VCaP (cell line): ENCODE data around the gene KRT79.
"Not testable (repeated sequence)": the region's sequence is repeated elsewhere in the genome, so short reads cannot be mapped to it uniquely, and the experiment has no call there.

Source experiments
- H3K27ac ChIP-seq: fragments of 450-650 bp; 2 replicates; pipeline ENCODE4 v1.5.1; 2017
- TF ChIP-seq, protein P1 (sequence below): fragments of 450-650 bp; conservative IDR thresholded peaks from 2 replicates; pipeline ENCODE4 v1.5.1; 2017; ENCODE audit warnings: mild to moderate bottlenecking, moderate library complexity

The KRT79 gene

DNA sequence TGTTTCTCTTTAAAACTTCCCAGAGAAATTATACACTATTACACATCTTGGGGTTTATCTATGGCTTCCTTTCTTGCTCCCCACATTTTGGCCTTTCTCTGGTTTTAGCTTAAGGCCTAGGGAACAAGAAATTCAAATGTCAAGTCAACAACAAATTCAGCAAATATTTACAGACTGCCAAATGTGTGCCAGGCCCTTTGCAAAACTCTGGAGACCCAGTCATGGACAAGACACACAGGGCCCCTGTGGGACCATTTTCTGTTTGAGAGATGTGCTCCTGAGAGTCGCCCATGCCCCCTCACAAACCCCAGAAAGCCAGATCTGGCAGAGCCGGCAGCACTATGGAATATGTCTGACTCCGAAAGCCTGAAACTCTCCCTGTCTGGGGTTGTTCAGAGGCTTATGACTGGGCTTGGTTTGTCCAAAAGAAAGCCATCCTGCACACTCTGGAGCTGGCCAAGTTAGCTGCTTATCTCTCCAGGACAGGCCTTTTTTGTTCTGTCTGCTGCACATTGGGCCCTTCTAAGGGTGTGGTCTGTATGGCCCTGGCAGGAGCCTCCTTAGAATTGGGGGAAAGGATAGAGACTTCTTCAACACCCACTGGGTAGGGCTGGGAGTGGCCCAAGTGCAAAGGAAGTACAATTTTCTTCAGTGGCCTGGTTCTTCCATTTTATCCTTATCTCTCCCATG lies 37.1 kb downstream of the KRT79 start:
- H3K27ac ChIP-seq, result no peak overlapping the region
- TF ChIP-seq, protein P1, sequence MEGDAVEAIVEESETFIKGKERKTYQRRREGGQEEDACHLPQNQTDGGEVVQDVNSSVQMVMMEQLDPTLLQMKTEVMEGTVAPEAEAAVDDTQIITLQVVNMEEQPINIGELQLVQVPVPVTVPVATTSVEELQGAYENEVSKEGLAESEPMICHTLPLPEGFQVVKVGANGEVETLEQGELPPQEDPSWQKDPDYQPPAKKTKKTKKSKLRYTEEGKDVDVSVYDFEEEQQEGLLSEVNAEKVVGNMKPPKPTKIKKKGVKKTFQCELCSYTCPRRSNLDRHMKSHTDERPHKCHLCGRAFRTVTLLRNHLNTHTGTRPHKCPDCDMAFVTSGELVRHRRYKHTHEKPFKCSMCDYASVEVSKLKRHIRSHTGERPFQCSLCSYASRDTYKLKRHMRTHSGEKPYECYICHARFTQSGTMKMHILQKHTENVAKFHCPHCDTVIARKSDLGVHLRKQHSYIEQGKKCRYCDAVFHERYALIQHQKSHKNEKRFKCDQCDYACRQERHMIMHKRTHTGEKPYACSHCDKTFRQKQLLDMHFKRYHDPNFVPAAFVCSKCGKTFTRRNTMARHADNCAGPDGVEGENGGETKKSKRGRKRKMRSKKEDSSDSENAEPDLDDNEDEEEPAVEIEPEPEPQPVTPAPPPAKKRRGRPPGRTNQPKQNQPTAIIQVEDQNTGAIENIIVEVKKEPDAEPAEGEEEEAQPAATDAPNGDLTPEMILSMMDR, result no peak

DNA sequence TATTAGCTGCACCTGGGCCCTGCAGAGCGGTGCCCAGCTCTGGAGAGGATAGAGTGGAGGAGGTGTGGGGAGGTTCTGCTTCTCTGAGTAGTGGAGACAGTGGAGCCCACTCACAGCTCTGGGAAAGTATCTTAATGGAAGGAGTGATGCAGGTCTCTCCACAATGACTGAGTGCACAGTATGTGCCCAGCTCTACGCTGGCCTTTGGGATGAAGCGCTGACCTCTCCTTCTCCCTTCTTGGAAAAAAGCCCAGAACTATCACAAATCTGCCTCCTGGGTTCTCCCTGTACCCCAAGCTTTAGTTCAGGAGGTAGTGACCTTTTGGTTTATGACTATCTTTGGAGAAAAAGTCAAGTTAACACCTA lies 37.7 kb downstream of the KRT79 start:
- no peak overlapping the region for H3K27ac ChIP-seq
- TF ChIP-seq, protein P1, result no peak

DNA sequence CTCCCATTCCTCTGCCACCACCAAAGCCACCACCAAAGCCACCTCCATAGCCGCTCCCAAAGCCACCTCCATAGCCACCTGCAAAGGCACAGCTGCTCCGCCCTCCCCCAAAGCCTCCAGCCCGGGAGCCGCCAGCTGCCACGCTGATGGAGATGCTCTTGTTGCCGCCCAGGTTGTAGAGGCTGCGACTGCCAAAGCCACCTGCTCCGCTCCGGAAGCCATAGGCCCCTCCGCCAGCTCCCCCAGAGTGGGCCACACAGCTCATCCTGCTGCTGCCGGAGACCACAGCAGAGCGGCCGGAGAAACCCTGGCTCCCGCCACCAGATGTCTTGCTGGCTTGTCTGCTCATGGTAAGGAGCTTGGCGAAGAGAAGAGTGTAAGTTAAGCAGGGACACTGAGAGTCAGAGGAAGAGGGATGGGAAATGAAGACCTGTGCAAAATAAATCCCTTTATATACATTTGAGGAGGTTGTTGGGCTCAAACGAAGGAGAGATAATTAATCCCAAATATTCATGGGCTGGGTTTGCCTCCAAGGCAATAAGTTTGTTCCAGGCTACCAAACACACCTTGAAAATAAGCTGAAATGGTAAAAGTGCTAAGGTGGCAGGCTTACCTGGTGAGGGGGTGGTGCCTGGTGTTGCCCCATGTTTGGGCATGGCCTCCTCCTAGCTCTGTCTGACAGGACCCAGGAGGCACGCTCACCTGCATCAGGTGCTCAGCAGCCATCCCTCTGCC lies 38.2 kb downstream of the KRT79 start, which contains the start of gene KRT3:
Gene KRT3, minus strand, starts transcription at position 424 of the 735 bp plus-strand sequence. Its CDS starts 75 bp downstream, at position 349.
- no peak within 1 kb of the TSS for H3K27ac ChIP-seq
- TF ChIP-seq, protein P1, result no peak

DNA sequence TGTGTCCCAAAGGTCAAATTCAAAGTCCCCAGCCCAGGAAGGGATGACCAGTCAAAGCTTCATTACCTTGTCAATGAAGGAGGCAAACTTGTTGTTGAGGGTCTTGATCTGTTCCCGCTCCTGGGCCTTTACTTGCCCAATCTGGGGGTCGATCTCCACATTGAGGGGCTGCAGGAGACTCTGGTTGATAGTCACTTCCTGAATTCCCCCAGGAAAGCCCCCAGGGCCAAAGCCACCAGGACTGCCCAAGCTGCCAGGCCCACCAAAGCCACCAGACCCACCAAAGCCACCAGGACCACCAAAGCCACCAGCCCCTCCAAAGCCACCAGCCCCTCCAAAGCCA lies 38.8 kb downstream of the KRT79 start:
- not testable (repeated sequence) for H3K27ac ChIP-seq

DNA sequence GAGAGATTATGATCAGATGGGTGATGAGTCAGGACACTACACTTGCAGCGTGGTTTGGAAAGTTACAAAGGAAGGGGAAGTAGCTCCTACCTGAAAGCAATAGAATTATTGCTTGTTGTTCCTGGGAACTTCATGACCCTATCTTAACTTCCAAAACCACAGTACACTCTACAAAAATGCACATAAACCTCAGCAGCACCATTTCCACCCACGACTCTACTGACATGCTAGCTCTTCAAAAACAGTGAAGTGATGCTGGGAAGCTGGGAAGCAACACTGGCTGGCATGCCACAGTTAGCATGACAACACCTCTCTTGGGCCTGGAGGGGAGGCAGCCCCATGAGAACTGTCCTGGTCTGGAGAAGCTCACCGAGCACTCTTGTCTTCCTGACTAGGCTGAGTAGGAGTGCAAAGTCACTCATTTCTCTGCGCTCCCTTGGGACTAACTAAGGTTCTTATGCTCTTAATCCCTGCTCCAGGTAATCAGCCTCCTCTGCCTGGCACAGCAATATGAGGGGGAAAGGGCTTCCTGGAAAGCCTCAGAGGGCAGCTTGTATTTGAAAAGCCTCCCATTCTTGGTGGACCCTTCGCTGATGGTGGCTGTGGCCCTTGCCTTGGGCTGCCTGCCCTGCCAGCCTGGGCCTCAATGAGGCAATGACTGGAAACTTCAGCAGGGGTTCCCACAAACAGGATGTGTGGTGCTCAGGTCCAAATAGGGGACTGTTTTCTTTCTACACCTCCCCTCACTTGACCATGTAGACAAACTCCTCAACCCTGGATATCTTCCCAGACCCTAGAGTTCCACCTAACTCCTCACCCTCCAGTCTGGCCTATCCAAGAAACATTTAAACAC lies 39.4 kb downstream of the KRT79 start:
- TF ChIP-seq, protein P1, result no peak
- no peak overlapping the region for H3K27ac ChIP-seq

DNA sequence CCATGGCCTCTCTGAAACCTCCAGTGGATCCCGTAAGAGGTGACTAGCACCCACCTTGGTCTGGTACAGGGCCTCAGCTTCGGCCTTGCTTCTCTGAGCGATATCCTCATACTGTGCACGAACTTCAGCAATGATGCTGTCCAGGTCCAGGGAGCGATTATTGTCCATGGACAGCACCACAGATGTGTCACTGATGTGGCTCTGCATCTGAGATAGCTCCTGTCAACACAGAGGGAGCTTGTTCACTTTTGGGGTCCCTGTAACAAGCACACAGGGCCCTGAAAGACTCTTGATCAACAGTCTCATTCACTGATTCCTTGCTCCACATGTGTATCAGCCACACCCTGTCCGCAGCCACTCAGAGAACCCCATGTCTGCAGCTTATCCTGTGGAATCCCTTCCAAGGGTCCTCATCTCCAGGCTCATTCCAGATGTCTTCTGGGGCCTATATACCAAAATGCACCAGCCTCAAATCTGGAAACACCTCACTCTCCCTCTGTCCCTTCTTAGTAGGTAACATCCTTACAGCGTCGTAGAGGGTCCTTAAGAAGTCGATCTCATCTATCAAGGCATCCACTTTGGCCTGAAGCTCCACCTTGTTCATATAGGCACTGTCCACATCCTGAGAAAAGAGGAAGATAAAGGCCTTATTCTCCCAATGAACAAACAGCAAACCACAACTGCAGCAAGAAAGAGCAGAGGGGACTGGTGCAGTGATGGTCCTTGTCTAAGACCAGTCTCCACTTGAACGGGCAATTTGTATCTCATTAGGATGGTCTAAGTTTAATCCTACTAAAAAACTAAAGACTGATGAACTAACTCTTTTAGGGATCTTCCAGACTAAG lies 41.7 kb downstream of the KRT79 start:
- H3K27ac ChIP-seq, result no peak overlapping the region
- TF ChIP-seq, protein P1, result no peak

DNA sequence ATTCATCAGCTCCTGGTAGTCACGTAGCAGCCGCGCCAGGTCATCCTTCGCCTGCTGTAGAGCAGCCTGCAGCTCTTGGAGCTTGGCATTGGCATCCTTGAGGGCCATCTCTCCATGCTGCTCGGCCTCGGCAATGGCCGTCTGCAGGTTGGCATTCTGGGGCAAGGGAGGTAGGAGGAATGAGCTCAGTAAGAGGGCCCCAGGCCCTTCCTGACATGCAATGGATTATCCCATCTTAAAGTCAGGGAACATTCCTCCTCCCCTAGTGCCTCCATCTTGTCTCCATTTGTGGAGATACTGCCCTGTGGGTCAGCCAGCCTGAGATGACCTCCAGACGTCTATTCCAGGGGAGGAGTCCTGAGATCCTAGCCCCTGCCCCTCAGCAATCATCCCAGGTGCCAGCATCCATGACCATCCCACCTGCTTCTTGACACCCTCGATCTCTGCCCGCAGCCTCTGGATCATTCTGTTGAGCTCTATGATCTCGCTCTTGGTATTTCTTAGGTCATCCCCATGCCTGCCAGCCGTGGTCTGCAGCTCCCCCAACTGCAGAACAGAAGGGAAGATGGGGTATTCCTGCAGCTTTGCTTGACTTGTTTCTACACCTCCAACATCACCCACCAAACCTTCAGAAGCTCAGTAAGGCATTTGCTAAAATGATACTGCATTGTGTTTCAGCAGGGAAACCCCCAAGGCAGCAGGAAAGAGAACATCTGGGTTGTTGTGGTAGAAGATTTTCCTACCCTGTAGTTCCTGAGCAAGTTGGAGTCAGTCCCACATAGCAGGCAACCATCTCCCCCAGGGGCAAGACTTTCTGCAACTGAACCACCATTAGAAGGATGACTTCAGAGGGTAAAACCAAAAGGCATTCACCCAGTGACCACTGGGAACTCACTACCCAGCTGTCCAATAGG lies 42.6 kb downstream of the KRT79 start:
- no peak overlapping the region for H3K27ac ChIP-seq
- TF ChIP-seq, protein P1, result no peak
